Suprapubic skin (tissue), 4 donors: ENCODE results near the gene OR6J1.

ENCODE experiments used
- CTCF ChIP-seq, 2 donors: fragments of 200-600 bp in 1 of 2; fragments of 450-650 bp in 1 of 2; sonication (generic) in 1 of 2; IDR thresholded peaks; one replicate each; pipeline ENCODE4 v1.5.1; 2016 to 2019; ENCODE audit warnings: antibody characterized with exemption in 2 of 2, mild to moderate bottlenecking in 1 of 2, moderate library complexity in 1 of 2
- EP300 ChIP-seq: sonication (generic); formaldehyde crosslinking; IDR thresholded peaks from one replicate; pipeline ENCODE4 v1.6.1; 2017; ENCODE audit warnings: antibody characterized with exemption
- POLR2A ChIP-seq, 2 donors: fragments of 450-650 bp; IDR thresholded peaks; one replicate each; pipeline ENCODE4 v1.6.1; 2017; ENCODE audit warnings: antibody characterized with exemption in 2 of 2, mild to moderate bottlenecking in 2 of 2, moderate library complexity in 2 of 2
- POLR2AphosphoS5 ChIP-seq, 3 donors: sonication (generic); formaldehyde crosslinking; IDR thresholded peaks; one replicate each; pipeline ENCODE4 v1.6.1; 2017; ENCODE audit warnings: antibody characterized with exemption in 3 of 3

- TF ChIP-seq CTCF (IDR thresholded peaks at IDR 0.05): no peak
- TF ChIP-seq POLR2AphosphoS5 (IDR thresholded peaks at IDR 0.05): no peak
- no peak for TF ChIP-seq POLR2A (IDR thresholded peaks at IDR 0.05)
- no peak for TF ChIP-seq EP300
Observed at GRCh38 chr14:22602862-22603261, 41.3 kb downstream of the OR6J1 start.
